ENCODE measurements around the gene NAALADL2.

DNA sequence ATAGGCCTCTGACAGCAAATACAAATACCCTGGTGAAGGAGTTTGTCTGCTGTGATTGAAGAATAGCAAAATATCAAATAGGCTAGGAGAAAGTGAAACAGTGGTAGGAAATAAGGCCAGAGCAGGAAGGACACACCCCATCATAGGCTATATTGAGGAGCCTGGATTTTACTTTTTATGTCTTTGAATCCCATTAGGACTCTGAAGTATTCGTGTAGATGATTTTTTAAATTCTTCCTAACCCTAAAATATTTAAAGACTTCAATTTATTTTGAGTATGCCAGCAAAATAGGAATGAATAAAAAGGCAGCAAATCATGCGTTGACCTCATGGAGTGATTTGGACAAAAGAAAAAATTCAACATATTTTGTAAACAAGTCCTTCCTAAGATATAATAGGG is 562.8 kb downstream of the NAALADL2 start:
- TF ChIP-seq, protein P1, sequence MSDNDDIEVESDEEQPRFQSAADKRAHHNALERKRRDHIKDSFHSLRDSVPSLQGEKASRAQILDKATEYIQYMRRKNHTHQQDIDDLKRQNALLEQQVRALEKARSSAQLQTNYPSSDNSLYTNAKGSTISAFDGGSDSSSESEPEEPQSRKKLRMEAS (IDR thresholded peaks at IDR 0.05): no peak
- TF ChIP-seq ZBTB7A (IDR thresholded peaks at IDR 0.05; ENCODE audit: low read depth): no peak
- no peak for TF ChIP-seq EP300 (IDR thresholded peaks at IDR 0.05; ENCODE audit: borderline replicate concordance)
- no peak for TF ChIP-seq TEAD4 (IDR thresholded peaks at IDR 0.05)
- TF ChIP-seq CEBPB (IDR thresholded peaks at IDR 0.05): no peak
- TF ChIP-seq, protein P2, sequence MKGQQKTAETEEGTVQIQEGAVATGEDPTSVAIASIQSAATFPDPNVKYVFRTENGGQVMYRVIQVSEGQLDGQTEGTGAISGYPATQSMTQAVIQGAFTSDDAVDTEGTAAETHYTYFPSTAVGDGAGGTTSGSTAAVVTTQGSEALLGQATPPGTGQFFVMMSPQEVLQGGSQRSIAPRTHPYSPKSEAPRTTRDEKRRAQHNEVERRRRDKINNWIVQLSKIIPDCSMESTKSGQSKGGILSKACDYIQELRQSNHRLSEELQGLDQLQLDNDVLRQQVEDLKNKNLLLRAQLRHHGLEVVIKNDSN (IDR thresholded peaks at IDR 0.05): no peak
- no peak for TF ChIP-seq CREB1 (IDR thresholded peaks at IDR 0.05; ENCODE audit: low read depth)
- TF ChIP-seq EGR1 (IDR thresholded peaks at IDR 0.05): no peak
- TF ChIP-seq TAF1 (IDR thresholded peaks at IDR 0.05; ENCODE audit: low read depth): no peak
- no peak for TF ChIP-seq FOXM1 (IDR thresholded peaks at IDR 0.05; ENCODE audit: borderline replicate concordance, low read depth)
- TF ChIP-seq RAD21 (IDR thresholded peaks at IDR 0.05; ENCODE audit: low read depth): no peak
- TF ChIP-seq, protein P3, sequence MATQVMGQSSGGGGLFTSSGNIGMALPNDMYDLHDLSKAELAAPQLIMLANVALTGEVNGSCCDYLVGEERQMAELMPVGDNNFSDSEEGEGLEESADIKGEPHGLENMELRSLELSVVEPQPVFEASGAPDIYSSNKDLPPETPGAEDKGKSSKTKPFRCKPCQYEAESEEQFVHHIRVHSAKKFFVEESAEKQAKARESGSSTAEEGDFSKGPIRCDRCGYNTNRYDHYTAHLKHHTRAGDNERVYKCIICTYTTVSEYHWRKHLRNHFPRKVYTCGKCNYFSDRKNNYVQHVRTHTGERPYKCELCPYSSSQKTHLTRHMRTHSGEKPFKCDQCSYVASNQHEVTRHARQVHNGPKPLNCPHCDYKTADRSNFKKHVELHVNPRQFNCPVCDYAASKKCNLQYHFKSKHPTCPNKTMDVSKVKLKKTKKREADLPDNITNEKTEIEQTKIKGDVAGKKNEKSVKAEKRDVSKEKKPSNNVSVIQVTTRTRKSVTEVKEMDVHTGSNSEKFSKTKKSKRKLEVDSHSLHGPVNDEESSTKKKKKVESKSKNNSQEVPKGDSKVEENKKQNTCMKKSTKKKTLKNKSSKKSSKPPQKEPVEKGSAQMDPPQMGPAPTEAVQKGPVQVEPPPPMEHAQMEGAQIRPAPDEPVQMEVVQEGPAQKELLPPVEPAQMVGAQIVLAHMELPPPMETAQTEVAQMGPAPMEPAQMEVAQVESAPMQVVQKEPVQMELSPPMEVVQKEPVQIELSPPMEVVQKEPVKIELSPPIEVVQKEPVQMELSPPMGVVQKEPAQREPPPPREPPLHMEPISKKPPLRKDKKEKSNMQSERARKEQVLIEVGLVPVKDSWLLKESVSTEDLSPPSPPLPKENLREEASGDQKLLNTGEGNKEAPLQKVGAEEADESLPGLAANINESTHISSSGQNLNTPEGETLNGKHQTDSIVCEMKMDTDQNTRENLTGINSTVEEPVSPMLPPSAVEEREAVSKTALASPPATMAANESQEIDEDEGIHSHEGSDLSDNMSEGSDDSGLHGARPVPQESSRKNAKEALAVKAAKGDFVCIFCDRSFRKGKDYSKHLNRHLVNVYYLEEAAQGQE (IDR thresholded peaks at IDR 0.05; ENCODE audit: low read depth): no peak
